Adipose tissue (tissue), 3 donors: ENCODE measurements around the gene IDE. TPM values are rescaled to one million over a fixed set of nuclear protein-coding genes. Genes with fewer than 3 reads are reported as not detected.
"Not testable (repeated sequence)": the region's sequence is repeated elsewhere in the genome, so short reads cannot be mapped to it uniquely, and the experiment has no call there.

Experiments used
- H3K27ac ChIP-seq: one replicate; pipeline ENCODE4 v1.5.1; 2013; ENCODE audit warnings: low read depth, low read length
- WGBS, 3 donors: extraction: QIAGEN DNeasy Blood & Tissue Kit; methylation state at CpG; one replicate each; pipeline ENCODE4 v1.1.7; 2013; 5-methylcytosine and 5-hydroxymethylcytosine counted together
- polyA plus RNA-seq, 3 donors: library from polyadenylated mRNA; stranded (reverse); fragments of 200-250 nt; gene quantifications; one replicate each; pipeline ENCODE4 v1.2.3, GENCODE V29; 2013
- donor health status: healthy with polysubstance abuse.
- donor health status: Bipolar disorder and iron deficiency.
- donor health status: healthy.

IDE gene
- polyA plus RNA-seq, 3 donors: 6.2 to 8.4 (median 6.4) TPM

- no peak overlapping the region for H3K27ac ChIP-seq
- WGBS, 3 donors: 70 to 80% (median 76%) methylated on average over 6 of the region's 6 CpGs
Observed at GRCh38 chr10:92405419-92405924, 168.4 kb downstream of the IDE start.

- 65 to 73% (median 69%) methylated on average over 10 of the region's 10 CpGs for WGBS, 3 donors
Observed at GRCh38 chr10:92404612-92405418, 169.1 kb downstream of the IDE start.

GRCh38 chr10:92402234-92402633 lies 171.7 kb downstream of the IDE start:
- WGBS, 3 donors: 78 to 91% (median 81%) methylated on average over 5 of the region's 5 CpGs

More at GRCh38 chr10:92404612-92405418, 169.1 kb downstream of the IDE start:
- H3K27ac ChIP-seq: no peak overlapping the region

More at GRCh38 chr10:92402234-92402633, 171.7 kb downstream of the IDE start:
- not testable (repeated sequence) for H3K27ac ChIP-seq

Other genes starting within 250 kb of the IDE start
- gene KIF11, start 19.0 kb upstream of the IDE start, polyA plus RNA-seq: under 1 TPM; 0.25 to 0.45 (median 0.37) TPM
- 10 to 100 TPM; 13.8 to 17.2 (median 15.5) TPM for gene HHEX, start 115.9 kb upstream of the IDE start, polyA plus RNA-seq